ENCODE data around the gene SLC29A4.

DNA sequence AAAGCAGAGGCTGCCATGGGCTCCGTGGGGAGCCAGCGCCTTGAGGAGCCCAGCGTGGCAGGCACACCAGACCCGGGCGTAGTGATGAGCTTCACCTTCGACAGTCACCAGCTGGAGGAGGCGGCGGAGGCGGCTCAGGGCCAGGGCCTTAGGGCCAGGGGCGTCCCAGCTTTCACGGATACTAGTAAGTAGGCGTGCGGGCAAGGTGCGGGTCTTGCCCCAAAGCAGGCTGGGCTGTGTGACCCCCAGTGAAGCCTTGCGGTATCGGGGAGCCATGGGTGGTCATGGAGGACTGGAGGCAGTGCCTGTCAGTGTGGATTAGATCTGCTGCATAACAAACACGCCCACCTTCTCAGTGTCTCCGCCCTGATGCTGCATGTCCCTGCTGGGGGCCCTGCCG, 5.1 kb downstream of the SLC29A4 start:
- TF ChIP-seq, protein P1, sequence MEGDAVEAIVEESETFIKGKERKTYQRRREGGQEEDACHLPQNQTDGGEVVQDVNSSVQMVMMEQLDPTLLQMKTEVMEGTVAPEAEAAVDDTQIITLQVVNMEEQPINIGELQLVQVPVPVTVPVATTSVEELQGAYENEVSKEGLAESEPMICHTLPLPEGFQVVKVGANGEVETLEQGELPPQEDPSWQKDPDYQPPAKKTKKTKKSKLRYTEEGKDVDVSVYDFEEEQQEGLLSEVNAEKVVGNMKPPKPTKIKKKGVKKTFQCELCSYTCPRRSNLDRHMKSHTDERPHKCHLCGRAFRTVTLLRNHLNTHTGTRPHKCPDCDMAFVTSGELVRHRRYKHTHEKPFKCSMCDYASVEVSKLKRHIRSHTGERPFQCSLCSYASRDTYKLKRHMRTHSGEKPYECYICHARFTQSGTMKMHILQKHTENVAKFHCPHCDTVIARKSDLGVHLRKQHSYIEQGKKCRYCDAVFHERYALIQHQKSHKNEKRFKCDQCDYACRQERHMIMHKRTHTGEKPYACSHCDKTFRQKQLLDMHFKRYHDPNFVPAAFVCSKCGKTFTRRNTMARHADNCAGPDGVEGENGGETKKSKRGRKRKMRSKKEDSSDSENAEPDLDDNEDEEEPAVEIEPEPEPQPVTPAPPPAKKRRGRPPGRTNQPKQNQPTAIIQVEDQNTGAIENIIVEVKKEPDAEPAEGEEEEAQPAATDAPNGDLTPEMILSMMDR (IDR thresholded peaks at IDR 0.05; ENCODE audit: low read length): no peak
- no peak for TF ChIP-seq EZH2 (optimal IDR thresholded peaks at IDR 0.05; ENCODE audit: low read depth, low read length)
- TF ChIP-seq EZH2phosphoT487 (IDR thresholded peaks at IDR 0.05; ENCODE audit: low read length): no peak

Data from MM.1S (cell line).